ENCODE results near the gene TGIF2. TPM values are rescaled to one million over a fixed set of nuclear protein-coding genes. Genes with fewer than 3 reads are reported as not detected.

Gene TGIF2
- polyA plus RNA-seq, 1 of the 3 experiments (the other 2 are of a cell fraction) = 10.8 TPM

- POLR2A ChIA-PET = no interaction called here
These were observed 68.7 kb downstream of the TGIF2 start for GRCh38 chr20:36642136-36642535.

More at GRCh38 chr20:36642136-36642535, 68.7 kb downstream of the TGIF2 start:
- no peaks in the 10 kb centered on the region for H3K79me2 ChIP-seq (ENCODE audit: insufficient read depth)
- no peaks in the 10 kb centered on the region for H3K4me1 ChIP-seq (ENCODE audit: control insufficient read depth in 1 of 2, insufficient read depth in 2 of 2, low read depth in 1 of 2, low read length in 1 of 2)
- H3K36me3 ChIP-seq (replicated peaks in 1 of 2; ENCODE audit: control insufficient read depth in 1 of 2, insufficient read depth in 2 of 2, low read length in 1 of 2) = no peaks in the 10 kb centered on the region
- no peak for DNase-seq
- no peaks in the 10 kb centered on the region for H3K9me3 ChIP-seq
- TF ChIP-seq SIN3A (IDR thresholded peaks at IDR 0.05; ENCODE audit: borderline replicate concordance, low read depth, low read length) = no peak
- TF ChIP-seq ELF1 (IDR thresholded peaks at IDR 0.05) = no peak
- TF ChIP-seq USF1 (IDR thresholded peaks at IDR 0.05; ENCODE audit: borderline replicate concordance, low read depth) = no peak
- no peak for TF ChIP-seq FOSL2 (IDR thresholded peaks at IDR 0.05; ENCODE audit: borderline replicate concordance, low read depth)
- TF ChIP-seq, protein P1, sequence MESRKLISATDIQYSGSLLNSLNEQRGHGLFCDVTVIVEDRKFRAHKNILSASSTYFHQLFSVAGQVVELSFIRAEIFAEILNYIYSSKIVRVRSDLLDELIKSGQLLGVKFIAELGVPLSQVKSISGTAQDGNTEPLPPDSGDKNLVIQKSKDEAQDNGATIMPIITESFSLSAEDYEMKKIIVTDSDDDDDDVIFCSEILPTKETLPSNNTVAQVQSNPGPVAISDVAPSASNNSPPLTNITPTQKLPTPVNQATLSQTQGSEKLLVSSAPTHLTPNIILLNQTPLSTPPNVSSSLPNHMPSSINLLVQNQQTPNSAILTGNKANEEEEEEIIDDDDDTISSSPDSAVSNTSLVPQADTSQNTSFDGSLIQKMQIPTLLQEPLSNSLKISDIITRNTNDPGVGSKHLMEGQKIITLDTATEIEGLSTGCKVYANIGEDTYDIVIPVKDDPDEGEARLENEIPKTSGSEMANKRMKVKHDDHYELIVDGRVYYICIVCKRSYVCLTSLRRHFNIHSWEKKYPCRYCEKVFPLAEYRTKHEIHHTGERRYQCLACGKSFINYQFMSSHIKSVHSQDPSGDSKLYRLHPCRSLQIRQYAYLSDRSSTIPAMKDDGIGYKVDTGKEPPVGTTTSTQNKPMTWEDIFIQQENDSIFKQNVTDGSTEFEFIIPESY (IDR thresholded peaks at IDR 0.05; ENCODE audit: borderline replicate concordance, low read depth) = no peak
- H3K4me2 ChIP-seq = no peak overlapping the region
- no peaks in the 10 kb centered on the region for H4K20me1 ChIP-seq (ENCODE audit: insufficient read depth)
- WGBS (ENCODE audit: low lambda C conversion rate) = 83% methylated on average over 6 of the region's 6 CpGs
- no peaks in the 10 kb centered on the region for H3K27me3 ChIP-seq (ENCODE audit: insufficient read depth)
- H2AFZ ChIP-seq (ENCODE audit: low read depth) = no peak overlapping the region
- no peaks in the 10 kb centered on the region for H3F3A ChIP-seq (replicated peaks; ENCODE audit: insufficient read depth)
- no peak overlapping the region for H3K27ac ChIP-seq (ENCODE audit: low read depth in 2 of 2, low read length in 1 of 2)
- no peak overlapping the region for H3K9ac ChIP-seq
- no peaks in the 10 kb centered on the region for H3K9me2 ChIP-seq
- CTCF ChIA-PET = no interaction called here
- no peak overlapping the region for H3K4me3 ChIP-seq (ENCODE audit: low read depth in 2 of 2, low read length in 1 of 2)

Small RNA genes lying within 50 kb of the gene (small RNA-seq; reads per million reads assigned to genes)
- 0 reads per million in 7 experiments for gene RF00017

Other genes starting within 250 kb of the TGIF2 start
- gene MYL9, start 32.1 kb upstream of the TGIF2 start, polyA plus RNA-seq (2012; rRNA removed) = not detected in 2 replicates
- gene RAB5IF, start 32.2 kb downstream of the TGIF2 start, polyA plus RNA-seq (2012; rRNA removed) = 91.1 and 108 TPM in 2 replicates
- 0.03 TPM in 1 of 2 replicates, not detected in the other for gene SLA2, start 72.6 kb downstream of the TGIF2 start, polyA plus RNA-seq (2012; rRNA removed)
- 20.5 and 25.4 TPM in 2 replicates for gene NDRG3, start 172.5 kb downstream of the TGIF2 start, polyA plus RNA-seq (2012; rRNA removed)
- 7.3 and 8.3 TPM in 2 replicates for gene DSN1, start 200.2 kb downstream of the TGIF2 start, polyA plus RNA-seq (2012; rRNA removed)

Measured in SK-N-SH (cell line).